Naive thymus-derived CD4-positive, alpha-beta T cell (primary cell): ENCODE measurements around the gene ZNF260. TPM values are rescaled to one million over a fixed set of nuclear protein-coding genes. Genes with fewer than 3 reads are reported as not detected.

Source experiments
- polyA plus RNA-seq, 2 donors: library from polyadenylated mRNA; unstranded; fragments of 300-500 nt; fragmentation: Illumina TruSeq; gene quantifications; one replicate each; pipeline ENCODE4 v1.2.3, GENCODE V29; 2021
- total RNA-seq, 6 experiments: library from RNA in 5 of 6; stranded (reverse) in 5 of 6; gene quantifications; 1 replicate in 5 of 6; 2 replicates in 1 of 6; pipeline ENCODE4 v1.2.3 and lab custom pipeline; 2021 to 2026

The ZNF260 gene
- total and polyA plus RNA-seq, 7 experiments from 2014 or later = 2.9 to 15.3 (median 11.3) TPM

Other genes starting within 250 kb of the ZNF260 start
- gene ZFP14, start 149.1 kb downstream of the ZNF260 start, total RNA-seq = 10 to 100 TPM in 2 of 5 experiments, 1 to 10 TPM in 3; 5.3 to 24.0 (median 9.2) TPM
- gene ZFP14, start 149.1 kb downstream of the ZNF260 start, polyA plus RNA-seq = 1 to 10 TPM; 4.7 to 6.5 TPM
- gene ZFP82, start 109.6 kb downstream of the ZNF260 start, total RNA-seq = 1 to 10 TPM; 2.2 to 8.2 (median 5.7) TPM
- 10 to 100 TPM in 1 of 2 donors, 1 to 10 TPM in 1; 8.2 to 13.9 TPM for gene ZFP82, start 109.6 kb downstream of the ZNF260 start, polyA plus RNA-seq
- gene ZNF566, start 38.7 kb downstream of the ZNF260 start, total RNA-seq = 10 to 100 TPM in 2 of 5 experiments, 1 to 10 TPM in 3; 9.2 to 29.8 (median 9.3) TPM
- 10 to 100 TPM in 1 of 2 donors, 1 to 10 TPM in 1; 9.8 to 29.1 TPM for gene ZNF566, start 38.7 kb downstream of the ZNF260 start, polyA plus RNA-seq
- gene ZNF529, start 45.0 kb upstream of the ZNF260 start, total RNA-seq = 10 to 100 TPM; 22.6 to 37.8 (median 33.8) TPM
- 10 to 100 TPM in 1 of 2 donors, 1 to 10 TPM in 1; 9.9 to 12.3 TPM for gene ZNF529, start 45.0 kb upstream of the ZNF260 start, polyA plus RNA-seq
- gene ZNF382, start 77.0 kb upstream of the ZNF260 start, total RNA-seq = 10 to 100 TPM in 3 of 5 experiments, 1 to 10 TPM in 2; 5.4 to 20.2 (median 12.2) TPM
- gene ZNF382, start 77.0 kb upstream of the ZNF260 start, polyA plus RNA-seq = 10 to 100 TPM in 1 of 2 donors, 1 to 10 TPM in 1; 7.3 to 10.3 TPM
- gene ZNF461, start 138.6 kb upstream of the ZNF260 start, total RNA-seq = 10 to 100 TPM in 3 of 5 experiments, 1 to 10 TPM in 2; 6.1 to 17.6 (median 10.9) TPM
- gene ZNF461, start 138.6 kb upstream of the ZNF260 start, polyA plus RNA-seq = 1 to 10 TPM; 4.0 to 4.6 TPM
- 10 to 100 TPM in 2 of 5 experiments, 1 to 10 TPM in 3; 7.0 to 18.3 (median 9.3) TPM for gene ZNF567, start 159.3 kb upstream of the ZNF260 start, total RNA-seq
- gene ZNF567, start 159.3 kb upstream of the ZNF260 start, polyA plus RNA-seq = 10 to 100 TPM in 1 of 2 donors, 1 to 10 TPM in 1; 9.5 to 10.9 TPM
- 1 to 10 TPM; 1.9 to 4.8 (median 4.3) TPM for gene ZNF850, start 244.5 kb upstream of the ZNF260 start, total RNA-seq
- gene ZNF850, start 244.5 kb upstream of the ZNF260 start, polyA plus RNA-seq = under 1 TPM; 0.46 to 0.99 TPM